ENCODE measurements around the gene RGS3.

RGS3 gene

GRCh38 chr9:113468716-113469448 lies 5.4 kb downstream of the RGS3 start:
- H3K4me3 ChIP-seq (ENCODE audit: low read length), result no peak overlapping the region
- H3K27me3 ChIP-seq (ENCODE audit: control insufficient read depth, insufficient read depth, low read length), result peaks cover 22% of the 10 kb centered on the region
- no peaks in the 10 kb centered on the region for H3K9me3 ChIP-seq (replicated peaks; ENCODE audit: low read length)
- no peaks in the 10 kb centered on the region for H3K36me3 ChIP-seq (ENCODE audit: insufficient read depth, low read length)
- no peak overlapping the region for H3K9ac ChIP-seq (ENCODE audit: low read depth, low read length)
- H3K4me2 ChIP-seq (ENCODE audit: low read length), result no peak overlapping the region
- no peaks in the 10 kb centered on the region for H3K4me1 ChIP-seq (ENCODE audit: control insufficient read depth, insufficient read depth, low read length)

- Histone ChIP-seq H3K9me3 (replicated peaks; ENCODE audit: low read length) (no peaks in the 10 kb centered on the region), H3K36me3 (ENCODE audit: insufficient read depth, low read length) (no peaks in the 10 kb centered on the region), H3K27me3 (ENCODE audit: control insufficient read depth, insufficient read depth, low read length) (peaks cover 8% of the 10 kb centered on the region), H3K9ac (ENCODE audit: low read depth, low read length) (no peak overlapping the region), H3K4me3 (ENCODE audit: low read length) (no peak overlapping the region), H3K4me1 (ENCODE audit: control insufficient read depth, insufficient read depth, low read length) (no peaks in the 10 kb centered on the region), H3K4me2 (ENCODE audit: low read length) (no peak overlapping the region)
Observed at GRCh38 chr9:113471143-113471542, 7.6 kb downstream of the RGS3 start.

- Histone ChIP-seq H3K9ac (ENCODE audit: low read depth, low read length) (no peak overlapping the region), H3K4me1 (ENCODE audit: control insufficient read depth, insufficient read depth, low read length) (no peaks in the 10 kb centered on the region), H3K36me3 (ENCODE audit: insufficient read depth, low read length) (no peaks in the 10 kb centered on the region)
Observed at GRCh38 chr9:113471566-113471965, 8.0 kb downstream of the RGS3 start.

GRCh38 chr9:113472199-113472598 lies 8.7 kb downstream of the RGS3 start:
- Histone ChIP-seq H3K9me3 (replicated peaks; ENCODE audit: low read length) (no peaks in the 10 kb centered on the region), H3K27me3 (ENCODE audit: control insufficient read depth, insufficient read depth, low read length) (peaks cover 12% of the 10 kb centered on the region), H3K4me1 (ENCODE audit: control insufficient read depth, insufficient read depth, low read length) (no peaks in the 10 kb centered on the region), H3K36me3 (ENCODE audit: insufficient read depth, low read length) (no peaks in the 10 kb centered on the region), H3K4me3 (ENCODE audit: low read length) (no peak overlapping the region), H3K9ac (ENCODE audit: low read depth, low read length) (no peak overlapping the region), H3K4me2 (ENCODE audit: low read length) (no peak overlapping the region)

More at GRCh38 chr9:113471566-113471965, 8.0 kb downstream of the RGS3 start:
- Histone ChIP-seq H3K9me3 (replicated peaks; ENCODE audit: low read length) (no peaks in the 10 kb centered on the region), H3K4me3 (ENCODE audit: low read length) (no peak overlapping the region), H3K4me2 (ENCODE audit: low read length) (no peak overlapping the region), H3K27me3 (ENCODE audit: control insufficient read depth, insufficient read depth, low read length) (peaks cover 8% of the 10 kb centered on the region)

- H3K9ac ChIP-seq (ENCODE audit: low read depth, low read length), result no peak overlapping the region
Observed at GRCh38 chr9:113474360-113475028, 11.0 kb downstream of the RGS3 start.

GRCh38 chr9:113475031-113475430 lies 11.5 kb downstream of the RGS3 start:
- Histone ChIP-seq H3K9ac (ENCODE audit: low read depth, low read length) (no peak overlapping the region), H3K4me1 (ENCODE audit: control insufficient read depth, insufficient read depth, low read length) (no peaks in the 10 kb centered on the region), H3K27me3 (ENCODE audit: control insufficient read depth, insufficient read depth, low read length) (peaks cover 14% of the 10 kb centered on the region), H3K9me3 (replicated peaks; ENCODE audit: low read length) (no peaks in the 10 kb centered on the region), H3K4me2 (ENCODE audit: low read length) (no peak overlapping the region), H3K36me3 (ENCODE audit: insufficient read depth, low read length) (no peaks in the 10 kb centered on the region), H3K4me3 (ENCODE audit: low read length) (no peak overlapping the region)

More at GRCh38 chr9:113474360-113475028, 11.0 kb downstream of the RGS3 start:
- peaks cover 14% of the 10 kb centered on the region for H3K27me3 ChIP-seq (ENCODE audit: control insufficient read depth, insufficient read depth, low read length)
- no peaks in the 10 kb centered on the region for H3K4me1 ChIP-seq (ENCODE audit: control insufficient read depth, insufficient read depth, low read length)
- no peak overlapping the region for H3K4me3 ChIP-seq (ENCODE audit: low read length)
- no peaks in the 10 kb centered on the region for H3K36me3 ChIP-seq (ENCODE audit: insufficient read depth, low read length)
- H3K4me2 ChIP-seq (ENCODE audit: low read length), result no peak overlapping the region
- H3K9me3 ChIP-seq (replicated peaks; ENCODE audit: low read length), result no peaks in the 10 kb centered on the region

- peaks cover 14% of the 10 kb centered on the region for H3K27me3 ChIP-seq (ENCODE audit: control insufficient read depth, insufficient read depth, low read length)
- H3K36me3 ChIP-seq (ENCODE audit: insufficient read depth, low read length), result no peaks in the 10 kb centered on the region
- H3K9me3 ChIP-seq (replicated peaks; ENCODE audit: low read length), result no peaks in the 10 kb centered on the region
- no peak overlapping the region for H3K4me2 ChIP-seq (ENCODE audit: low read length)
- H3K4me3 ChIP-seq (ENCODE audit: low read length), result no peak overlapping the region
- H3K4me1 ChIP-seq (ENCODE audit: control insufficient read depth, insufficient read depth, low read length), result no peaks in the 10 kb centered on the region
- no peak overlapping the region for H3K9ac ChIP-seq (ENCODE audit: low read depth, low read length)
Observed at GRCh38 chr9:113475992-113476391, 12.5 kb downstream of the RGS3 start.

GRCh38 chr9:113476511-113476916 lies 13.0 kb downstream of the RGS3 start:
- Histone ChIP-seq H3K9me3 (replicated peaks; ENCODE audit: low read length) (no peaks in the 10 kb centered on the region), H3K36me3 (ENCODE audit: insufficient read depth, low read length) (no peaks in the 10 kb centered on the region)

GRCh38 chr9:113477058-113477457 lies 13.5 kb downstream of the RGS3 start:
- peaks cover 14% of the 10 kb centered on the region for H3K27me3 ChIP-seq (ENCODE audit: control insufficient read depth, insufficient read depth, low read length)
- H3K4me3 ChIP-seq (ENCODE audit: low read length), result no peak overlapping the region
- H3K4me2 ChIP-seq (ENCODE audit: low read length), result no peak overlapping the region
- no peaks in the 10 kb centered on the region for H3K4me1 ChIP-seq (ENCODE audit: control insufficient read depth, insufficient read depth, low read length)
- no peaks in the 10 kb centered on the region for H3K36me3 ChIP-seq (ENCODE audit: insufficient read depth, low read length)
- no peak overlapping the region for H3K9ac ChIP-seq (ENCODE audit: low read depth, low read length)
- no peaks in the 10 kb centered on the region for H3K9me3 ChIP-seq (replicated peaks; ENCODE audit: low read length)

More at GRCh38 chr9:113476511-113476916, 13.0 kb downstream of the RGS3 start:
- H3K4me3 ChIP-seq (ENCODE audit: low read length), result no peak overlapping the region
- H3K27me3 ChIP-seq (ENCODE audit: control insufficient read depth, insufficient read depth, low read length), result peaks cover 14% of the 10 kb centered on the region
- H3K9ac ChIP-seq (ENCODE audit: low read depth, low read length), result no peak overlapping the region
- no peak overlapping the region for H3K4me2 ChIP-seq (ENCODE audit: low read length)
- H3K4me1 ChIP-seq (ENCODE audit: control insufficient read depth, insufficient read depth, low read length), result no peaks in the 10 kb centered on the region

- Histone ChIP-seq H3K27me3 (ENCODE audit: control insufficient read depth, insufficient read depth, low read length) (peaks cover 14% of the 10 kb centered on the region), H3K4me3 (ENCODE audit: low read length) (no peak overlapping the region), H3K4me1 (ENCODE audit: control insufficient read depth, insufficient read depth, low read length) (no peaks in the 10 kb centered on the region), H3K36me3 (ENCODE audit: insufficient read depth, low read length) (no peaks in the 10 kb centered on the region), H3K9me3 (replicated peaks; ENCODE audit: low read length) (no peaks in the 10 kb centered on the region), H3K4me2 (ENCODE audit: low read length) (no peak overlapping the region), H3K9ac (ENCODE audit: low read depth, low read length) (no peak overlapping the region)
Observed at GRCh38 chr9:113477661-113478060, 14.1 kb downstream of the RGS3 start.

- H3K4me2 ChIP-seq (ENCODE audit: low read length), result no peak overlapping the region
- no peak overlapping the region for H3K4me3 ChIP-seq (ENCODE audit: low read length)
- no peak overlapping the region for H3K9ac ChIP-seq (ENCODE audit: low read depth, low read length)
- no peaks in the 10 kb centered on the region for H3K36me3 ChIP-seq (ENCODE audit: insufficient read depth, low read length)
- peaks cover 11% of the 10 kb centered on the region for H3K27me3 ChIP-seq (ENCODE audit: control insufficient read depth, insufficient read depth, low read length)
- no peaks in the 10 kb centered on the region for H3K9me3 ChIP-seq (replicated peaks; ENCODE audit: low read length)
- peaks cover under 1% of the 10 kb centered on the region for H3K4me1 ChIP-seq (ENCODE audit: control insufficient read depth, insufficient read depth, low read length)
Observed at GRCh38 chr9:113479174-113479621, 15.7 kb downstream of the RGS3 start.

Measured in skeletal muscle satellite cell (primary cell).